Esophagus squamous epithelium (tissue), 5 donors: ENCODE measurements around the gene FGD6. TPM values are rescaled to one million over a fixed set of nuclear protein-coding genes. Genes with fewer than 3 reads are reported as not detected.

Experiments used
- DNase-seq: peaks from one replicate; lab custom pipeline; 2025; lab: John Stamatoyannopoulos, UW
- H3K27ac ChIP-seq, 4 donors: fragments of 200-600 bp; sonication (generic); one replicate each; pipeline ENCODE4 v1.5.1; 2016 to 2019; ENCODE audit warnings: mild to moderate bottlenecking in 1 of 4
- H3K27me3 ChIP-seq, 4 donors: fragments of 200-600 bp; sonication (generic); 1 replicate in 3 of 4; 2 replicates in 1 of 4; pipeline versions ENCODE4 v1.5.1 to v1.6.0; 2017 to 2021; ENCODE audit warnings: antibody characterized with exemption in 1 of 4
- H3K36me3 ChIP-seq, 3 donors: fragments of 200-600 bp; sonication (generic); one replicate each; pipeline ENCODE4 v1.5.1; 2016 to 2019
- H3K4me1 ChIP-seq, 3 donors: fragments of 200-600 bp; sonication (generic); one replicate each; pipeline ENCODE4 v1.5.1; 2017 to 2019
- H3K4me3 ChIP-seq, 4 donors: fragments of 200-600 bp; sonication (generic); 1 replicate in 3 of 4; 2 replicates in 1 of 4; pipeline ENCODE4 v1.5.1; 2016 to 2019; ENCODE audit warnings: mild to moderate bottlenecking in 2 of 4, moderate library complexity in 1 of 4
- H3K9me3 ChIP-seq, 3 donors: fragments of 200-600 bp; sonication (generic); one replicate each; pipeline ENCODE4 v1.5.1; 2016 to 2019
- POLR2A ChIP-seq, 4 donors: fragments of 450-650 bp; IDR thresholded peaks; one replicate each; pipeline ENCODE4 v1.6.1; 2017; ENCODE audit warnings: antibody characterized with exemption in 4 of 4, mild to moderate bottlenecking in 4 of 4, moderate library complexity in 3 of 4
- WGBS, 2 donors: methylation state at CpG; one replicate each; pipeline ENCODE4 v1.1.5; 2018; 5-methylcytosine and 5-hydroxymethylcytosine counted together
- intact Hi-C: fragments of 100-400 bp; cut with DNase I; formaldehyde crosslinking; loops from one replicate; pipeline ENCODE4 v1.15.0; 2022
- total RNA-seq, 4 donors: library from RNA; depleted of rRNA; stranded (reverse); fragments of >200 nt; gene quantifications; one replicate each; pipeline ENCODE4 v1.1.0, GENCODE V29; 2016
- TF ChIP-seq, protein P1 (sequence below), 6 experiments: fragments of 450-650 bp in 4 of 6; fragments of 200-600 bp in 2 of 6; sonication (generic) in 2 of 6; IDR thresholded peaks; one replicate each; pipeline ENCODE4 v1.5.1; 2016 to 2019; ENCODE audit warnings: antibody characterized with exemption in 6 of 6, mild to moderate bottlenecking in 4 of 6, moderate library complexity in 4 of 6
- donor health status: DM: yes; HTN: yes; CAD: no.

The FGD6 gene
- total RNA-seq, 4 donors from 2014 or later = 10.0 to 19.1 (median 13.2) TPM

DNA sequence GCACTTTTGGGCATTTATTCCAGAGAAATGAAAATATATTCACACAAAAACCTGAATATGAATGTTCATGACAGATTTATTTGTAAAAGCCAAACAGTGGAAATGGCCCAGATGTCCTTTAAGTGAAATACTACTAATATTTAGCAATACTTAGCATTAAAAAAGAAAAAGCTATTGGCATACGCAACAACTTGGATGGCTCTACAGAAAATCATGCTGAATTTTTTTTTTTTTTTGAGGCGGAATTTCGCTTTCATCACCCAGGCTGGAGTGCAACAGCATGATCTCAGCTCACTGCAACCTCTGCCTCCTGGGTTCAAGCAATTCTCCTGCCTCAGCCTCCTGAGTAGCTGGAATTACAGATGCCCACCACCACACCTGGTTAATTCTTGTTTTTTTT lies 24.1 kb downstream of the FGD6 start:
- intact Hi-C loops = no loop called here
- DNase-seq = no peak
- no peak overlapping the region for H3K27ac ChIP-seq
- TF ChIP-seq, protein P1, sequence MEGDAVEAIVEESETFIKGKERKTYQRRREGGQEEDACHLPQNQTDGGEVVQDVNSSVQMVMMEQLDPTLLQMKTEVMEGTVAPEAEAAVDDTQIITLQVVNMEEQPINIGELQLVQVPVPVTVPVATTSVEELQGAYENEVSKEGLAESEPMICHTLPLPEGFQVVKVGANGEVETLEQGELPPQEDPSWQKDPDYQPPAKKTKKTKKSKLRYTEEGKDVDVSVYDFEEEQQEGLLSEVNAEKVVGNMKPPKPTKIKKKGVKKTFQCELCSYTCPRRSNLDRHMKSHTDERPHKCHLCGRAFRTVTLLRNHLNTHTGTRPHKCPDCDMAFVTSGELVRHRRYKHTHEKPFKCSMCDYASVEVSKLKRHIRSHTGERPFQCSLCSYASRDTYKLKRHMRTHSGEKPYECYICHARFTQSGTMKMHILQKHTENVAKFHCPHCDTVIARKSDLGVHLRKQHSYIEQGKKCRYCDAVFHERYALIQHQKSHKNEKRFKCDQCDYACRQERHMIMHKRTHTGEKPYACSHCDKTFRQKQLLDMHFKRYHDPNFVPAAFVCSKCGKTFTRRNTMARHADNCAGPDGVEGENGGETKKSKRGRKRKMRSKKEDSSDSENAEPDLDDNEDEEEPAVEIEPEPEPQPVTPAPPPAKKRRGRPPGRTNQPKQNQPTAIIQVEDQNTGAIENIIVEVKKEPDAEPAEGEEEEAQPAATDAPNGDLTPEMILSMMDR (IDR thresholded peaks at IDR 0.05) = no peak
- TF ChIP-seq POLR2A (IDR thresholded peaks at IDR 0.05) = no peak
- WGBS, 2 donors = 94 to 100% methylated on average over 3 of the region's 3 CpGs
- H3K9me3 ChIP-seq = no peaks in the 10 kb centered on the region
- no peaks in the 10 kb centered on the region for H3K36me3 ChIP-seq
- H3K4me3 ChIP-seq = no peak overlapping the region
- H3K4me1 ChIP-seq = peaks cover 0 to 9% (median 0%) of the 10 kb centered on the region in 3 donors
- H3K27me3 ChIP-seq = no peaks in the 10 kb centered on the region

DNA sequence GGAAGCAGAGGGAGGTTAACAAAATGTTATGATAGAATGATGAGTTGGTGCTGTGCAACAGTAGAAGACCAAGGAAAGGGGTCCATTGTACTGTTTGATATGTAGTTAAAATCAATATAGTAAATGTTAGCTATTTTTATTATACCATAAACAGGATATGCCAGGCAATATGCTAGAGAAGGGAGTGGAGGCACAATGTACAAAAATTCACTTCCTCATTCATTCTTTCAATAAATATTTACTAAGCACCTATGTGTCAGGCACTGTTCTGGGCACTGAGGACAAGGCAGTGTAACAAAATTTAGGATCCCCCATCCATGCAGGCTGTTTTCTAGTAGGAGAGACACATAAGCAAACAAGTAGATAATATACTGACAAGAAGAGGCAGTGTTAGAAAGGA lies 25.0 kb downstream of the FGD6 start:
- TF ChIP-seq, protein P1 (IDR thresholded peaks at IDR 0.05) = no peak
- no peak for TF ChIP-seq POLR2A (IDR thresholded peaks at IDR 0.05)
- Histone ChIP-seq H3K4me3 (no peak overlapping the region), H3K9me3 (no peaks in the 10 kb centered on the region), H3K27me3 (no peaks in the 10 kb centered on the region), H3K36me3 (no peaks in the 10 kb centered on the region), H3K4me1 (peaks cover 0 to 3% (median 0%) of the 10 kb centered on the region in 3 donors), H3K27ac (no peak overlapping the region)
- no peak for DNase-seq
- intact Hi-C loops = no loop called here

DNA sequence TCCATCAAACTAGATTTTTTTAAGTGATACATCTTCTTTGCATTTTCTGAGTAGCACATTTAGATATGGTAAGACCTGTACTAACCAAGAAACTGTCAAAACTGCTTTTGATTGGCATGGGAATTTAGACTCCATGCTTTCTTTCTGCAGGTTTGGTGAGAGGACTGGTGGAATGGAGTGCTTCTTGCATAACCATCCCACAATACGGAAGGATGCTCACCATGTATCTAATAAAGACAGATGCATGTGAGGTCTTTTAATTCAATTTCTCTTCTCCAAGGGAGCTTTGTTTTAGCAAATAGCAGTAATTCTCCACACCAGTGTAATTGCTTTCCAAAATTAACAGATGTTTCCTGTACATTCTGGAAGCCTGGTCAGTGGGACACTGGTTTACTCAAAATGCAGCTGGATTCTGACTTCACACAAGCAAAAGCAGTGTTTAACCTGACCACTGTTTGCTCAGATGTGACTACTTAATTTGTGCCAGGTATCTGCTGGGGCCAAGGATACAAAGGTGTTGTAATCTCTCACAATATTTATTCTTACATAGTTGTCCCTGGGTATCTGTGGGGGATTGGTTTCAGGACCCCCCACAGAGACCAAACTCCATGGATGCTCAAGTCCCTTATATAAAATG lies 26.1 kb downstream of the FGD6 start:
- Histone ChIP-seq H3K4me3 (no peak overlapping the region), H3K9me3 (no peaks in the 10 kb centered on the region), H3K27me3 (no peaks in the 10 kb centered on the region), H3K27ac (no peak overlapping the region), H3K36me3 (no peaks in the 10 kb centered on the region), H3K4me1 (no peaks in the 10 kb centered on the region)
- intact Hi-C loops = no loop called here
- no peak for TF ChIP-seq POLR2A (IDR thresholded peaks at IDR 0.05)
- TF ChIP-seq, protein P1 (IDR thresholded peaks at IDR 0.05) = no peak
- WGBS, 2 donors = 82 to 100% methylated on average over 1 of the region's 1 CpG
- DNase-seq = no peak

DNA sequence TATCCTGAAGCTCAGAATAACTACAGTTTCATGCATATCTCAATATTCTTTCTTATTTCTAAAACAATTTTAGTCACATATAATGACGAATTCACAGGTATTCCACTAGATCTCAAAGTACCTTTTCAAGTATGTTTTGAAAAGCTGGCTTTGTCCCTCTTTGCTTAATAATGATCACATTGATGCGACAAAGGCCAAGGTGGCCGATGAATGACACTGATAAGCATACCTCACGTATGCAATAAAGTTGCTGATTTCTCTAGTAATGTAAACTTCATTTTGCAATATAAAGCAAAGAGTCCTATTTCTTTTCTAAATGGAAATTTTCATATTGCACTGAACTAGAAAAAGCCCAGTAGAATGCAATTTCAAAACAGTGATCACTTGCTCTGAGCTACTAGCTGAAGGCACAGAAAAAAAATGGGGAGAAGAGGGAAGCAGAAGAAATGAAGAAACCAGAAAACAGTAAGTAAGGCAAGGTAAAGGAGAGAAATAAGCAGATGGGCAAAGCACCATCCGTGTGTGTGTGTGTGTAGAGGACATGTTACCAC lies 29.3 kb downstream of the FGD6 start:
- TF ChIP-seq, protein P1 (IDR thresholded peaks at IDR 0.05) = no peak
- TF ChIP-seq POLR2A (IDR thresholded peaks at IDR 0.05) = no peak
- H3K27ac ChIP-seq = no peak overlapping the region
- peaks cover 0 to 4% (median 0%) of the 10 kb centered on the region in 3 donors for H3K4me1 ChIP-seq
- no peaks in the 10 kb centered on the region for H3K27me3 ChIP-seq
- no peak overlapping the region for H3K4me3 ChIP-seq
- intact Hi-C loops = no loop called here
- H3K36me3 ChIP-seq = peaks cover 0 to 14% (median 0%) of the 10 kb centered on the region in 3 donors
- DNase-seq = no peak
- no peaks in the 10 kb centered on the region for H3K9me3 ChIP-seq
- WGBS, 2 donors = 72% methylated on average over 5 of the region's 5 CpGs

DNA sequence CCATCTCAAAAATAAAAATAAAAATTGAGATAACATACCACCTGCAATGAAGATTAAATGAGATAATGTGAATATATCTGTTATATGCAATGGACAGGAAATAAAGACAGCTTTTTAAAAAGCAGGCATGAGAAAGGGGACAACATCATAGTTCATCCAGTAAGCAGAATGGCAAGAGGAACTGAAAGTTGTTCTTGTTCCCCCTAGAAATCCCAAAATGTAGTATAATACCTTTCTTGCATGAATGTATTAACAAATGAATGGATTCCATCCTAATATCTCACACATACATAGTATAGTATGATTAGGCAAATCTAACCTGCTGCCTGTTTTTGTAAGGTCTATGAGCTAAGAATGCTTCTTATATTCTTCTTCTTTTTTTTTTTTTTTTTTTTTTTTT lies 31.4 kb downstream of the FGD6 start:
- H3K27me3 ChIP-seq = no peaks in the 10 kb centered on the region
- intact Hi-C loops = no loop called here
- H3K4me1 ChIP-seq = peaks cover 0 to 11% (median 0%) of the 10 kb centered on the region in 3 donors
- no peak for TF ChIP-seq POLR2A (IDR thresholded peaks at IDR 0.05)
- TF ChIP-seq, protein P1 (IDR thresholded peaks at IDR 0.05) = no peak
- H3K27ac ChIP-seq = no peak overlapping the region
- H3K4me3 ChIP-seq = no peak overlapping the region
- H3K36me3 ChIP-seq = peaks cover 0 to 14% (median 0%) of the 10 kb centered on the region in 3 donors
- no peaks in the 10 kb centered on the region for H3K9me3 ChIP-seq
- DNase-seq = no peak
